Stimulated activated CD8-positive, alpha-beta memory T cell treated with anti-CD3 and anti-CD28 coated beads, Interleukin-2, amount 100 ng/mL, for 1 hour (primary cell): Measurements from ENCODE around the gene TRPC4.

Experiments used
- DNase-seq, 2 donors: peaks; one replicate each; pipeline ENCODE4 v3.0.0-alpha.2; 2020; ENCODE audit warnings: low read depth in 2 of 2

The TRPC4 gene

DNA sequence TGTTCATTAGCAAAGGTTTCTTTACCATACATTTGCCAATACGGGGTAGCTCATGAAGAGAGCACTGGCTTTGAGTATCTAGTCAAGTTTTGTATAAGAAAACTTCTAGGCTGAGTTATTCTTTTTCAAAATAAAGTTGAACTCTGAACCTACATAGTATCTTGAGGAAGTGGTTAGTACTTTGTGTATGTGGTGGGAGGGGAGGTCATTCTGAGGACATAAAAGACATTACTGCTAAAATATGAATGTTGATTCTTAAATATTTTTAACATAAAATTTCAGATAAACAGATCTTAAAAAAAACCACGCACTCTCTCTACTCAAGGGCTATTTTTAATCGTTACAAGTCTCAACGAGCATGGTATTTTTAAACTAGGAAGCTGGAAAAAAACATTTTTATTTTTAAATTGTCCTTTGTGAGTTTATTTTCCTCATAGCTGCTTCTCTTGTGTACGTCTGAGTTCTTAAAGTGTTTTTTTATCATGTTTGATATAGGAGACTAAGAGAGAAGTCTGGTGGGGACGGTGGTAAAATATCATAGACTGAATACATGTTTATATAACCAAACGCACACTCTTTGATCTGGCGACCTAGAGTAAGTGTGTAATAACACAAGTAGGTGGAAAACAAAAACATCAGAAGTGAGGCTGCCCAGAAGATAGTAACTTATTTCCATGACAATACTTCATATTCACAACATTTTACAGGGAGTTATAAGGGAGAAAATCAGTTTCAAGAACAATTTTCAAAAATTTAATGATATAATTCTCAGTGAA is 153.0 kb downstream of the TRPC4 start:
- DNase-seq, result no peak

DNA sequence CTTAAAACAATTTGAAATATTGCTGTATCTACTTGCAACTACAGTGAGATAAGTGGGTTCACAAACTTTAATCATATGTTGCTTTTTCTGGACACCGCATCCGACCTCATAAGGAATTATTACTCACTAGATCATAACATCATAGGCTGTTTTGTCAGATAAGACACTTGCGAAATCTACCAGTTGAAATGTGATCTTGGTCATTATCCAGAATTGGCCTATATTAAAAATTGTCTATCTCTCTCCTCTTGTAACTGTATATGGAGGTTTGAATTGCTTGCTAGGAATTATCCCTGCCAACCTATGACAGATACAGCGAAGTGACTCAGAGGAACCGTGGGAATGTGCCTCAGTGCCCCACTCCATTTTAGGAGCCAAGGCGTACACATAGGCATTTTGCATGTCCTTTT is 154.0 kb downstream of the TRPC4 start:
- DNase-seq, result no peak

- no peak for DNase-seq
Observed at GRCh38 chr13:37709318-37709717, 160.3 kb downstream of the TRPC4 start.

GRCh38 chr13:37707739-37708500 is 161.7 kb downstream of the TRPC4 start:
- DNase-seq, result no peak

DNA sequence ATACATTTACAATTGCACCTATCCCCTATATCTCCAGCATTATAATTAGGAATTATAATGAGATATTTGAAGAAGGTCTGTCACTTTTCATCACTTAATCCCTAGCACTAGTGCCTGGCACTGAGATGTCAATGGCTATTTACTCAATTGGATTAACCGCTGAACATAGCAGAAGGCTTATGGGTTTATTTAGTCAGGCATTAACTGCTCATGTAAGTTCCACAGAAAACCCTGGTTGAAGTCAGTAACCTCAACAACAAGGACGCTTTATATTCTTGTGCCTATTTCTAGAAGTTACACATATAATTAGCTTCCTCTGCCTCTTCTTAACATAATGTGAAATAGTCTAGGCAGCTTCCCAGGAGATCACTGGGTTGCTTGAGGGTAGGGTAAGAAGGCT is 163.5 kb downstream of the TRPC4 start:
- no peak for DNase-seq

DNA sequence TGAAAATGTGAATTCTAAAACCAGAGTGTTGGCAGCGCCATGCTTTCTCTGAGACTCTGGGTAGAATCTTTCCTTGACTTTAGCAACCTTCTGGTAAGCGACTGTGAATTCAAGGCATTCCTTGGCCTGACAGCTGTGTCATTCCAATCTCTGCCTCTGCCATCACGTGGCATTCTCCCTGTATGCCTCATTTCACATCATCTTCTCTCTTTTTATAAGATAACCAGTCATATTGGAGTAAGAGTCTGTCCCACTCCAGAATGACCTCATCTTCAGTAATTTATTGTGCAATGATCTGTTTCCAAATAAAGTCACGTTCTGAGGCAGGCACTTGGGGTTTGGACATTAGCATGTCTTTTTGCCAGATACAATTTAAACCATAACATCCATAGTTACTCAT is 167.6 kb downstream of the TRPC4 start:
- DNase-seq, result no peak

DNA sequence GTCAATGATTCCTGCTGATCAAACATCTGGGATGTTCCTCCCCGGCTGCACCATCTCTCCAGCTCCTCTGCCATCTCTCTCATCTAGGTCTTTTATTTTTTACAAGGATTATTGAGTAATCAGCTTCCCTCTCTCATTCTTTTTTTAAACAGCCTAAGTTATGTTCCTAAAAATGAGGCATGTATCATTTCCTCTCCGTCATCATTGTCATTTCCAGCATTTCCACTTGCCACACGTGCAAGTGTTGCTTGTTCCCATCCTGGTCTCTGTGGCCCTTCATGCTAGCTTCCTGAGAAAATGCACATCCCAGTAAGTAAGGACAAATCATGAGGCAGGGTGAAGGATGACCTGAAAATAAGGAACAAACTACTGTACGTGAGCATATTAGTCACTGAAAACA is 168.3 kb downstream of the TRPC4 start:
- DNase-seq, result no peak

DNA sequence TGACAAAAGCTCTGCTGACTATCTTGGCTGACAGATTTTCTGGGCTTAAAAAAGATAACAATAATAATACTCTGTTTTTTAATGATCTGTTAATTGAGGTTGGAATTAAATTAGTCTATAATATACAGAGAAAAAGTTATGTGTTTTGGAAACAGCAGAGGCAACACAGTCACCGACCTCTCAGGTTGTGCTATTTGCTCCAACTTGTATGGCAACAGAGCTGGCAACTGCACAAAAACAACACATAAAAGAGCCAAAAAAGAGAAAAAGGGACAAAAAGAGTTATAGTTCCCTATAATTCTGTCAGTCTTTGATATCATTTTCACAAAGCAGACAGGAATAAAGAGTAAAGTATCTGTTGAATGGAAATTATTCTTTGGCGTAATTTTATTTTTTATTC is 168.7 kb downstream of the TRPC4 start:
- DNase-seq, result no peak

DNA sequence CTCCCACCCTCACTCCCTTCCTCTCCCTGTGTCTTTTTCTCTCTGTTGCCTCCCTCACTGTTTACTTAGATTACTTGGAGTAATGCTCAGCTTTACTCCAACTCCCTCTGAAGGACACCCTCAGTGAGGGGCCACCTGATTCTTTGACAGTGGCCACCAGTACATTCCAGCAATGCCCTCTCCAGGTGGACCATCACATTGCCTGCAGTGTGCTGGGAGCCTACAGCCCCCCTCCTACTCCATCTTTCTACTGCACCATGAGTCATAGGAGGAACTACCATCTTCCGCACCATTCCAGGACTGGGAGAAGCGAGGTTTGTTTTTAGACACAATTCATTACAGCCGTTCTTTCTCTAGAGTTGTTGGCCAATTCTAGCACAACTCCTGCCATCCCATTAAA is 174.4 kb downstream of the TRPC4 start:
- DNase-seq, result no peak

- DNase-seq, result no peak
Observed at GRCh38 chr13:37690361-37690760, 179.2 kb downstream of the TRPC4 start.

GRCh38 chr13:37686501-37686900 is 183.1 kb downstream of the TRPC4 start:
- no peak for DNase-seq

- DNase-seq, result no peak
Observed at GRCh38 chr13:37685206-37685605, 184.4 kb downstream of the TRPC4 start.

- no peak for DNase-seq
Observed at GRCh38 chr13:37682496-37682895, 187.1 kb downstream of the TRPC4 start.

DNA sequence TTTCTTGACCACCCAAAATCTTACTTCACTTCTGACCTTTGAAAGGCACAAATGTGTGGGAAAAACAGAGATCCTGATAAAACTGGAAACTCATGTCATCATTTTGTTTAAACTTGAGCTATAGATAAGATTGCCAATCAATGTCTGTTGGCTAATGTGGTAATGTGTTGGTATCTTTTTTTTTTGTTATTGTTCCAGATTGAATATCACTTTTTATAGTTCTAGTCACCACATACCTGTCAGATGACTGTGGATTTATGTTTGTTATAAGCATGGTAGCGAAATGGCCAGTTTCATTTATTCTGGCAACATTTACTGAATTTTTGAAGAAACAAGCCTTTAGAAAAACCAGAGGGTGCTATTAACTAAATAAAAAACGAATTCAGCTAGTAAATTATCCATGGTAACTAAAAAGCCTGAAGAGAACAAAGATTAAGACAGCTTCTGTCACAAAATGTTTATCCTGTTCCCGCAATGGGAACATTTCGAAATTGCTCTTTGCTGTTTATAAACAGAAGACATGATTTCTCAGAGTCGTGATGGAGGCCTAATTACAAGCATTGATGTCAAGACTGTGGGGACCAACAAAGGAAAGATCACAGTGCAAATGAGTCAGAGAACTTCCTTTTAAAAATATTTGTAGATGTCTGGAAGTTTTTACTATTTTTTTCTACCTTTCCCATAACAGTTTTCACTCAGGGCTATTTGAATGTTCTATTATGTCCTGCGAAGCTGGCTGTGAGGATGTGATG is 188.1 kb downstream of the TRPC4 start:
- no peak for DNase-seq

GRCh38 chr13:37680137-37680536 is 189.4 kb downstream of the TRPC4 start:
- DNase-seq, result no peak

GRCh38 chr13:37679043-37679442 is 190.5 kb downstream of the TRPC4 start:
- DNase-seq, result no peak

DNA sequence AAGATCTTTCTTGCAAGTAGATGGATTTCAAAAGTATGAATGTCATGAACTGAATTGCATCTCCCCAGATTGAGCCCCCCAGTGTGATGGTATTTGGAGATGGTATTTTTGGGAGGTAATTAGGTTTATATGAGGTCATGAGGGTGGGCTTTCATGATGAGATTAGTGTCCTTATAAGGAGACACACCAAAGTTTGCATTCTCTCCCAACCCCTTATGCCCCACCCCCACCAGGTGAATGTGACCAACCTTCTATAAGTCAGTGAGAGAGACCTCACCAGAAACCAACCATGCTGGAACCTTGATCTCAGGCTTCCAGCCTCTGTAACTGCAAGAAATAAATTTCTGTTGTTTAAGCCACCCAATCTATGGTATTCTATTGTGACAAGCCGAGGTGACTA is 199.7 kb downstream of the TRPC4 start:
- DNase-seq, result no peak

DNA sequence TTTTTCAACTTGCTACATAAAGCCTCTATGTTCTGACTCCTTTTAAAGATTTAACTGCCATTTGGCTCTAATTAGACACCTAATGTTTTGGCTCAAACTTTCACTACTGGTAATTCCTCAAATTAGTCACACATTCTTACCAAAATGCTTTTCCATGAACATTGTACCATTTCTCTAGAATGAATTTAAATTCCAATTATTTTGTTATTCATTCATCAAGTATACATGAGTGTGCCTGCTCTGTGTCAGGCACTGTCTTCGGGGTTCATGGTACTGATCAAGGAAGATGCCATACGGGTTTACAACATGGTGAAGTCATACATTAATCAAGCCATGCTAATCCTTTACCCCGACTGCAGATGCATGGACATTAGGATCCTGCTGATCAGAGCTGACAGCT is 201.9 kb downstream of the TRPC4 start:
- DNase-seq, result no peak

DNA sequence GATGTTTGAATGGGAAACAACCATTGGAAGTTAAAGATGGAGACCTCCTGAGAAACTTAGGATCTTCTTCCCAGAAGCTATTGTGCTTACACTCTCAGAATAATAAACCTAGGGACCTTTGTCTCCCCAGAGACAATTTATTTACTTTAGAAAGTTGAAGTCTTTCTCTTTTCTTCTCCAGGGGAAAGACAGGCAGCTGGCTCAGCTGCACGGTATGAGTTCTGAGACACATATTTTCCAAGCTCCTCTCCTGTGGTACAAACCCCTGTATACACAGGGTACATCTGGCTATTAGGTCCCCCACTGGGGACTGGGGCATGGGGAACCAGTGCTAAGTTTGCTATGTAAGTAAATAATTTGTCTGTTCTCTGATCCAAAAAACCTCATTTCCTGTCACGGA is 203.5 kb downstream of the TRPC4 start:
- DNase-seq, result no peak

DNA sequence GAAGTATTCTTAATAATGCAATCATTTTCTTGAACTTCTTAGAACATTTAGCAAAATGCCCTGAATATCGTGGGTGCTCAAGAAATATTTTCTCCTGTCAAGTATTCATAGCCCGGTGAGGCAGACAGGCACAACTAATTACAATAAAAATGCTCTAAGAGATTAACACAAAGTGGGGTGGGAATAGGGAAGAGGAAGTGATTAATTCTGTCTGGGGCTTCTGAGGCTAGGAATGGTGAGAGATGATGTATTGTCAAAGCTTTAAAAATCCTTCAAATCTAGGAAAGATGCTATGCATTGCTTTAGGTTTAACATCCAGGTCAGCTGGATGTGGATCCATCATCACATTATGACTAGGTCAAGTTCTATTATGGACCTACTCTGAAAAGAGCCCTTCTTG is 204.2 kb downstream of the TRPC4 start:
- no peak for DNase-seq

DNA sequence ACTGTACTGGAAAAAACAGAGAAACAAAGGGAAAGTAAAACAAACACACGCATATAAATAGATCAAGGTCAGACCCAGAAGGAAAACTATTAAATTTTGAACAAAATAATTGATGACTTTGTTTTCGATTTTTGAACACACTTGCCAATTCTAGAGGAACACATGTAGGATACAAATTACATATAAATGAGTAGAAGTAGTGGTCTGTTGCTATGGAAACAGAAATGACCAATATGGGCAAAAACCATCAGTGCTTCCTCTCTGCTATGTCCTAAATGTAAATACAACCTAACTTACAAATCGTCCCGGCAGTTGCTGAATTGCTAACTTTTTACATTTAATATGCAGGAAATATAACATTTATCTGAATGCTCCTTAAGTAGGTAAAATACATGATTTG is 205.8 kb downstream of the TRPC4 start:
- DNase-seq, result no peak

DNA sequence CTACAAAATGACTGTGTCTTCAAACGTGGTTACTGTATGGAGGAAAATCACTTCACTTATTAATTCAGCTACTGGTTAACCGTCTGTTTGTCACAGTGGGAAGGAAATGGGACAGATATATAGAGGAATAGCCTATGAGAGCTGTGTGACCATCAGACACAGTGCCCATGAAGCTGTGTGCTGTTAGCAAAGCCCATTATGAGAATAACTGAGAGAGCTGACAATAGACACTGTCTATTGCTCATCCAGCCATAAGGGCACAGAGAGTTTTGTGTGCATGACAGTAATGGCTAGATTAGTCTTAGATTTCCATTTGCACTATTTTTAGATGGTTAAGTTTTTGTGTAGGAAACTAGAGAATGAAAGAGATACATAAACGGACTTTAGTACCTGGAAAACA is 206.9 kb downstream of the TRPC4 start:
- no peak for DNase-seq

DNA sequence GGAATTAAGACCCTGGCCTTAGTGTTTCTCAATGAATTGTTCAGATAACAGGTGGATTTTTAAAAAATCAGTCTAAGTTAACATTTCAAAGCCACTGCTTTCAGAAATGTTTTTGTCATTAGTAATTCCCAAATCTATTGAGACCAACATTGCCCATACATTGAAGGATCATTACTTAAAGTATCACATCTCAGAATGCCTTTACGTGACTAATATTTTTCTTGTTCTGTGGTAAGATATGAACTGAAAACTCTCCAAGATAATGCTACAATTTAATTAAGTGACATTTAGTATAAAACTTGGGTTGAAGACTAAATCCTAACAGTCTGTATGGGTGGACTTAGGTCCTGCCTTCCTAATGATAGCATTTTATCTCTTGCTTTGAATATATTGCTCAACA is 211.6 kb downstream of the TRPC4 start:
- DNase-seq, result no peak
